Neural progenitor cell (in vitro differentiated cells): Measurements from ENCODE around the gene BMAL2. TPM values are rescaled to one million over a fixed set of nuclear protein-coding genes. Genes with fewer than 3 reads are reported as not detected.

ENCODE experiments used
- DNase-seq: peaks from one replicate; pipeline ENCODE4 v3.0.0-alpha.2; 2016; ENCODE audit warnings: low spot score
- H2AFZ ChIP-seq: fragments of 200-600 bp; sonication (generic); replicated peaks from 2 replicates; pipeline ENCODE4 v1.6.1; 2016; ENCODE audit warnings: antibody characterized with exemption
- H3F3A ChIP-seq: fragments of 200-600 bp; sonication (generic); 2 replicates; pipeline ENCODE4 v1.6.1; 2016; ENCODE audit warnings: antibody characterized with exemption, low read depth
- H3K27ac ChIP-seq: fragments of 200-600 bp; sonication (generic); 2 replicates; pipeline ENCODE4 v1.5.1; 2016; ENCODE audit warnings: mild to moderate bottlenecking
- H3K27me3 ChIP-seq: fragments of 200-600 bp; sonication (generic); 2 replicates; pipeline ENCODE4 v1.6.1; 2016; ENCODE audit warnings: mild to moderate bottlenecking, moderate library complexity
- H3K36me3 ChIP-seq: fragments of 200-600 bp; sonication (generic); 2 replicates; pipeline ENCODE4 v1.5.1; 2016
- H3K4me1 ChIP-seq: fragments of 200-600 bp; sonication (generic); 2 replicates; pipeline ENCODE4 v1.6.1; 2016; ENCODE audit warnings: mixed run types
- H3K4me2 ChIP-seq: fragments of 200-600 bp; sonication (generic); 2 replicates; pipeline ENCODE4 v1.6.1; 2016
- H3K4me3 ChIP-seq: fragments of 200-600 bp; sonication (generic); 2 replicates; pipeline ENCODE4 v1.5.1; 2016
- H3K79me2 ChIP-seq: fragments of 200-600 bp; sonication (generic); 2 replicates; pipeline ENCODE4 v1.6.1; 2016; ENCODE audit warnings: low read depth
- H3K9ac ChIP-seq: fragments of 200-600 bp; sonication (generic); 2 replicates; pipeline ENCODE4 v1.6.1; 2016
- H3K9me3 ChIP-seq: fragments of 200-600 bp; sonication (generic); 2 replicates; pipeline ENCODE4 v1.5.1; 2016; ENCODE audit warnings: low read depth
- H4K20me1 ChIP-seq: fragments of 200-600 bp; sonication (generic); 2 replicates; pipeline ENCODE4 v1.6.1; 2016; ENCODE audit warnings: low read depth
- H3K27ac Mint-ChIP-seq: 3 replicates; pipeline ENCODE4 v1.8.0; 2021; ENCODE audit warnings: mixed read lengths
- H3K27me3 Mint-ChIP-seq: 2 replicates; pipeline ENCODE4 v1.8.0; 2022; ENCODE audit warnings: low read depth, mild to moderate bottlenecking, inconsistent platforms, moderate library complexity, mixed read lengths; ENCODE audit not compliant: insufficient read depth
- H3K36me3 Mint-ChIP-seq: 3 replicates; pipeline ENCODE4 v1.8.0; 2021; ENCODE audit warnings: mixed read lengths
- H3K4me1 Mint-ChIP-seq: 3 replicates; pipeline ENCODE4 v1.8.0; 2021; ENCODE audit warnings: mixed read lengths
- H3K4me3 Mint-ChIP-seq: 3 replicates; pipeline ENCODE4 v1.8.0; 2021; ENCODE audit warnings: mild to moderate bottlenecking, moderate library complexity, mixed read lengths
- H3K9me3 Mint-ChIP-seq: 3 replicates; pipeline ENCODE4 v1.8.0; 2020; ENCODE audit warnings: mixed read lengths
- EZH2 ChIP-seq: fragments of 200-600 bp; sonication (generic); IDR thresholded peaks from 2 replicates; pipeline ENCODE4 v1.6.1; 2017; ENCODE audit warnings: antibody characterized with exemption, mild to moderate bottlenecking, moderate library complexity
- EZH2phosphoT487 ChIP-seq: fragments of 200-600 bp; sonication (generic); IDR thresholded peaks from 2 replicates; pipeline ENCODE4 v1.6.1; 2017; ENCODE audit warnings: antibody characterized with exemption
- total RNA-seq: library from RNA; depleted of rRNA; stranded (reverse); fragments of >200 nt; gene quantifications from 2 replicates; pipeline ENCODE4 v1.2.3, GENCODE V29; 2015; ENCODE audit warnings: low replicate concordance
- TF ChIP-seq, protein P1 (sequence below): fragments of 200-600 bp; sonication (generic); IDR thresholded peaks from 2 replicates; pipeline ENCODE4 v1.5.1; 2017; ENCODE audit warnings: antibody characterized with exemption, mild to moderate bottlenecking

BMAL2 gene
- total RNA-seq, 1 donor from 2014 or later: 12.9 TPM

DNA sequence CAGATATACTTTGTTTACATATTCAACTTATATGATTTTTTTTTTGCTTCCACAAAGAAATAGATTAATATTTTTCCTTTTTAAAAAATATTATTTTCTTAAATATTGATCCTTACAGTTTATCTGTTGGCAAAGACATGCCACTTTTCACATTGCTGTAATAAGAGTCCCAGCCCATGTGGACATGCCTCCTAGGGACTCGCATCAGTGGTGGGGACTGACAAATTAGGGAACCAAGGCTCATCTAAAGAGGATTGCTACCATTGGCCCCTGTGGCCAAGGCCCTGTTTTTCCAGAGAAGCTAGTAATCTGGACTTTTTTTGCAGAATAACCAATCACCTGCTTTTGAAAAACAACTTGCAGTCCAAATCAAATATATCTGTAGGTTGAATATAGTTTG, 27.8 kb upstream of the BMAL2 start:
- H3K27me3 Mint-ChIP-seq: no peaks in the 10 kb centered on the region
- H3K9me3 Mint-ChIP-seq: no peaks in the 10 kb centered on the region
- H3K36me3 Mint-ChIP-seq: peaks cover 15% of the 10 kb centered on the region
- no peak for DNase-seq
- Histone ChIP-seq H3F3A (peaks cover 10% of the 10 kb centered on the region), H3K79me2 (no peaks in the 10 kb centered on the region), H3K36me3 (peaks cover 10% of the 10 kb centered on the region), H3K9ac (no peak overlapping the region), H3K27ac (no peak overlapping the region), H3K4me1 (no peaks in the 10 kb centered on the region), H3K4me2 (no peak overlapping the region), H4K20me1 (no peaks in the 10 kb centered on the region), H3K9me3 (no peaks in the 10 kb centered on the region), H3K4me3 (no peak overlapping the region), H3K27me3 (no peaks in the 10 kb centered on the region), H2AFZ (no peak overlapping the region)
- no peak overlapping the region for H3K27ac Mint-ChIP-seq
- no peak overlapping the region for H3K4me3 Mint-ChIP-seq
- no peaks in the 10 kb centered on the region for H3K4me1 Mint-ChIP-seq
- TF ChIP-seq EZH2 (no peak), EZH2phosphoT487 (no peak)
- TF ChIP-seq, protein P1, sequence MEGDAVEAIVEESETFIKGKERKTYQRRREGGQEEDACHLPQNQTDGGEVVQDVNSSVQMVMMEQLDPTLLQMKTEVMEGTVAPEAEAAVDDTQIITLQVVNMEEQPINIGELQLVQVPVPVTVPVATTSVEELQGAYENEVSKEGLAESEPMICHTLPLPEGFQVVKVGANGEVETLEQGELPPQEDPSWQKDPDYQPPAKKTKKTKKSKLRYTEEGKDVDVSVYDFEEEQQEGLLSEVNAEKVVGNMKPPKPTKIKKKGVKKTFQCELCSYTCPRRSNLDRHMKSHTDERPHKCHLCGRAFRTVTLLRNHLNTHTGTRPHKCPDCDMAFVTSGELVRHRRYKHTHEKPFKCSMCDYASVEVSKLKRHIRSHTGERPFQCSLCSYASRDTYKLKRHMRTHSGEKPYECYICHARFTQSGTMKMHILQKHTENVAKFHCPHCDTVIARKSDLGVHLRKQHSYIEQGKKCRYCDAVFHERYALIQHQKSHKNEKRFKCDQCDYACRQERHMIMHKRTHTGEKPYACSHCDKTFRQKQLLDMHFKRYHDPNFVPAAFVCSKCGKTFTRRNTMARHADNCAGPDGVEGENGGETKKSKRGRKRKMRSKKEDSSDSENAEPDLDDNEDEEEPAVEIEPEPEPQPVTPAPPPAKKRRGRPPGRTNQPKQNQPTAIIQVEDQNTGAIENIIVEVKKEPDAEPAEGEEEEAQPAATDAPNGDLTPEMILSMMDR: no peak

DNA sequence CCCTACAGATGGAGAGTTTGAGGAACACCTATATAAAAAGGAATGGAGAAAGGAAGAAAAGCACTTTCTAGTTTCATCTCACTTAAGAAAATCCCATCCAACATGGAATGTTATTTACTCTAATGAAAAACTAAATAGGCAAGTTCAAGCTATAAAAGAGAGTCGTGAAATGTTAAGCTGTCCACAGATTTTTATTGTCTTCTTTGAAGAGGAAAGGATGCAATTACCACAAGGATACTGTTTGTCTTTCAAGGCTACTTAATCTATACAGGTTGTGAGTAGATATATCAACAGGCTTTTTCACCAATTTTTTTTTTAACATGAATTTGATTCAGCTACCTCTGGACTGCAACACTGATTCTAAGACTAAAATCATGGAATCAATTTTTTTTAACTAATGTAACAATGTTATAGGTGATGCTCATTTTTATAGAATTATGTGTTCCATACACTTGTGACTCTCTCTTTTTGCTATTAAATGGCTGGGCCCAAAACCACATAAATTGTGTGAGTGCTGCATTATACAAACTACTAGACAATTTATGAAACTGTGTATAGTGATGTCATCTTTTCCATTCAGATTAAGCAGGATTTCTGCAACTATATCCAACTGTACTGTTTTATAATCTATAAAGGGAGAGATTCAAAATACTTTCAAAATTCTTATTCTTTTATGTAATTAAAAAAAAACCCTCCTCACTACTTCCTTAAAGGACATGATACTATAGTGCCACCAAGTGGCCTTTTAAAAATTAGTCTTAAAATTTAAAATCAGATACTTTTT, 26.8 kb upstream of the BMAL2 start:
- Histone ChIP-seq H3K4me3 (no peak overlapping the region), H3K36me3 (peaks cover 12% of the 10 kb centered on the region), H2AFZ (no peak overlapping the region), H3K4me1 (no peaks in the 10 kb centered on the region), H4K20me1 (no peaks in the 10 kb centered on the region), H3K9ac (no peak overlapping the region), H3K27ac (no peak overlapping the region), H3F3A (peaks cover 12% of the 10 kb centered on the region), H3K9me3 (no peaks in the 10 kb centered on the region), H3K4me2 (no peak overlapping the region), H3K27me3 (no peaks in the 10 kb centered on the region), H3K79me2 (no peaks in the 10 kb centered on the region)
- DNase-seq: peak; percentile 36
- Mint-ChIP-seq H3K4me3 (no peak overlapping the region), H3K27me3 (no peaks in the 10 kb centered on the region), H3K27ac (no peak overlapping the region), H3K4me1 (no peaks in the 10 kb centered on the region), H3K9me3 (no peaks in the 10 kb centered on the region), H3K36me3 (peaks cover 12% of the 10 kb centered on the region)
- no peak for TF ChIP-seq EZH2
- TF ChIP-seq, protein P1: peak; percentile 66

DNA sequence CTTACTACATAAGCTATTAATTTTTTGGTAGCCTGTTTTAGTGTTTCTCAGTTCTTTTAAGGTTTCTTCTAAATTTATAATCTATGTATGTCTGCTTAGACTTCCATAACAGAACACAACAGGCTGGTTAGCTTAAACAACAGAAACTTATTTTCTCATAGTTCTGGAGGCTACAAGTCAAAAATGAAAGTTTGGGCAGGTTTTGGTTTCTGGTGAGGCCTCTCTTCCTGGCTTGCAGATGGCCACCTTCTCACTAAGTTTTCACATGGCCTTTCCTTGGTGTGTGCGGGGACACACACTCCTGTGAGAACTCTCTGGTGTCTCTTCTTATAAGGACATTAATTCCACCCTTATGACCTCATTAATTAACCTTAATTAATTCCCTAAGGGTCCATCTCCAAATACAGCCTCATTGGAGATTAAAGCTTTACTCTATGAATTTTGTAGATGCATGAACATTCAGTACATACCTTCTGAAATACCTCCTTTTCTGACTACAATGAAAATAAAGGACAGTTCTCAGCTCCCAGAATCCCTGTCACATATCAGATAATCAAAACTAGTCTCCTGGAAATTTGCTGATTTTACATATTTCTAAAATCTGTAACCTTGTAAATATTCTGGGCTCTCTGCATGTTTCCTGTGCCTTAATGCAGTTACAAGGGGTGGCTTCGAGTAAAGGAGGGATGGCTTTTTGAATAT, 23.2 kb upstream of the BMAL2 start:
- H2AFZ ChIP-seq: no peak overlapping the region
- H3K4me3 ChIP-seq: no peak overlapping the region
- no peak overlapping the region for H3K27ac ChIP-seq
- no peak for DNase-seq
- H3K9ac ChIP-seq: no peak overlapping the region
- no peaks in the 10 kb centered on the region for H3K9me3 ChIP-seq
- H3K27ac Mint-ChIP-seq: no peak overlapping the region
- TF ChIP-seq, protein P1: no peak
- TF ChIP-seq EZH2phosphoT487 (no peak), EZH2 (no peak)
- H3K4me3 Mint-ChIP-seq: no peak overlapping the region
- H3K27me3 ChIP-seq: no peaks in the 10 kb centered on the region
- H3K36me3 Mint-ChIP-seq: peaks cover 20% of the 10 kb centered on the region
- H3K9me3 Mint-ChIP-seq: no peaks in the 10 kb centered on the region
- no peaks in the 10 kb centered on the region for H3K79me2 ChIP-seq
- no peaks in the 10 kb centered on the region for H3K4me1 ChIP-seq
- peaks cover 12% of the 10 kb centered on the region for H3F3A ChIP-seq
- H3K36me3 ChIP-seq: peaks cover 16% of the 10 kb centered on the region
- no peak overlapping the region for H3K4me2 ChIP-seq
- H3K27me3 Mint-ChIP-seq: no peaks in the 10 kb centered on the region
- no peaks in the 10 kb centered on the region for H3K4me1 Mint-ChIP-seq
- H4K20me1 ChIP-seq: no peaks in the 10 kb centered on the region
